HepG2 (cell line): ENCODE data around the gene LAMA1. TPM values are rescaled to one million over a fixed set of nuclear protein-coding genes. Genes with fewer than 3 reads are reported as not detected.

Experiments used
- ATAC-seq: fragments of 200-7000 bp; cut with Tn5 transposase; 3 replicates; pipeline ENCODE4 v1.9.1; 2020; ENCODE audit warnings: mild to moderate bottlenecking, moderate library complexity
- BruUV-seq: library from RNA; stranded (reverse); fragments of 400-500 nt; replicated peaks from 2 replicates; lab custom pipeline; 2021; lab: Mats Ljungman, UMichigan
- CTCF ChIA-PET: fragments of 300-600 bp; formaldehyde crosslinking; extraction: SDS; loops from one replicate; lab custom pipeline; 2021; ENCODE audit warnings: low total read pairs, inconsistent platforms, low intra/inter-chr PET ratio; lab: Yijun Ruan, JAX
- POLR2A ChIA-PET: fragments of 350-600 bp; sonication (Branson Sonifier 250); formaldehyde crosslinking; loops from one replicate; lab custom pipeline; 2020; ENCODE audit warnings: antibody characterized with exemption, inconsistent platforms; lab: Yijun Ruan, JAX
- DNase-seq: peaks from one replicate; pipeline ENCODE4 v3.0.0-alpha.2; 2015; ENCODE audit warnings: low spot score
- FAIRE-seq: peaks from 3 replicates; lab custom pipeline; 2011; peaks lifted over from hg19 to GRCh38; lab: Jason Lieb, UNC
- H2AFZ ChIP-seq: one replicate; pipeline ENCODE4 v1.6.1; 2011; ENCODE audit warnings: low read length, inconsistent platforms
- H3K27ac ChIP-seq: fragments of 300-600 bp; 3 replicates; pipeline ENCODE4 v1.8.0; 2011; ENCODE audit warnings: mixed run types, mild to moderate bottlenecking, mixed read lengths, low read length, inconsistent platforms; ENCODE audit not compliant: insufficient read depth; ENCODE audit errors: extremely low read length
- H3K27me3 ChIP-seq, 2 experiments: fragments of 200-600 bp in 1 of 2; 2 replicates in 1 of 2; 3 replicates in 1 of 2; pipeline versions ENCODE4 v1.6.0 to v1.8.0; 2011; ENCODE audit warnings: low read length in 2 of 2, mild to moderate bottlenecking in 2 of 2, moderate library complexity in 2 of 2, inconsistent platforms in 1 of 2; ENCODE audit not compliant: insufficient read depth in 2 of 2, control insufficient read depth in 1 of 2
- H3K36me3 ChIP-seq, 2 experiments: fragments of 200-600 bp in 1 of 2; replicated peaks in 1 of 2; 2 replicates in 1 of 2; 3 replicates in 1 of 2; pipeline versions ENCODE4 v1.5.1 to v1.8.0; 2011; ENCODE audit warnings: low read length in 2 of 2, inconsistent platforms in 1 of 2; ENCODE audit not compliant: insufficient read depth in 2 of 2, control insufficient read depth in 1 of 2
- H3K4me1 ChIP-seq: 2 replicates; pipeline ENCODE4 v1.5.1; 2012; ENCODE audit warnings: low read length, inconsistent platforms; ENCODE audit not compliant: insufficient read depth
- H3K4me2 ChIP-seq: 2 replicates; pipeline ENCODE4 v1.6.0; 2011; ENCODE audit warnings: low read depth, low read length, inconsistent platforms
- H3K4me3 ChIP-seq, 3 experiments: fragments of 200-600 bp in 1 of 3; sonication (generic), shearing (Covaris generic) in 1 of 3; replicated peaks in 1 of 3; 2 replicates each; pipeline ENCODE4 v1.5.1; 2011 to 2016; ENCODE audit warnings: low read length in 3 of 3, inconsistent platforms in 2 of 3, low read depth in 2 of 3, mild to moderate bottlenecking in 2 of 3, control low read depth in 1 of 3, mixed read lengths in 1 of 3; ENCODE audit not compliant: insufficient read depth in 1 of 3
- H3K79me2 ChIP-seq: one replicate; pipeline ENCODE4 v1.6.1; 2011; ENCODE audit warnings: low read length, inconsistent platforms; ENCODE audit not compliant: insufficient read depth
- H3K9ac ChIP-seq: 2 replicates; pipeline ENCODE4 v1.6.0; 2011; ENCODE audit warnings: mild to moderate bottlenecking, low read depth, low read length, inconsistent platforms; ENCODE audit not compliant: insufficient read depth
- H3K9me3 ChIP-seq: 2 replicates; pipeline ENCODE4 v1.5.1; 2012; ENCODE audit warnings: mild to moderate bottlenecking, low read length
- H4K20me1 ChIP-seq: 2 replicates; pipeline ENCODE4 v1.6.0; 2011; ENCODE audit warnings: inconsistent platforms, mild to moderate bottlenecking, low read length, moderate library complexity; ENCODE audit not compliant: insufficient read depth
- NCOA2 ChIP-seq: sonication (generic); formaldehyde crosslinking; IDR thresholded peaks from 2 replicates; pipeline ENCODE4 v1.8.0; 2022; ENCODE audit warnings: inconsistent platforms
- YEATS2 ChIP-seq: sonication (generic); formaldehyde crosslinking; IDR thresholded peaks from 2 replicates; pipeline ENCODE4 v1.4.0; 2020; ENCODE audit warnings: missing genetic modification reagents, borderline replicate concordance
- ZNF773 ChIP-seq: sonication (generic); formaldehyde crosslinking; IDR thresholded peaks from 2 replicates; pipeline ENCODE4 v1.4.0; 2020; ENCODE audit warnings: missing genetic modification reagents, borderline replicate concordance
- ZNF788 ChIP-seq: sonication (generic); formaldehyde crosslinking; IDR thresholded peaks from 2 replicates; pipeline ENCODE4 v1.5.0; 2020; ENCODE audit warnings: mild to moderate bottlenecking, missing genetic modification reagents, borderline replicate concordance
- WGBS: methylation state at CpG from one replicate; pipeline ENCODE4 v1.1.6; 2017; ENCODE audit warnings: low lambda C conversion rate; 5-methylcytosine and 5-hydroxymethylcytosine counted together
- in situ Hi-C: cut with HindIII; loops from 2 replicates; pipeline ENCODE4 v1.10.0; 2017; ENCODE audit warnings: low pct_unique_long_range_greater_than_20kb; ENCODE audit not compliant: extremely low pct_ligation_motif_present
- intact Hi-C: fragments of 100-400 bp; cut with micrococcal nuclease; formaldehyde crosslinking; loops from one replicate; pipeline ENCODE4 v1.10.0; 2022; ENCODE audit not compliant: unreplicated experiment
- polyA plus RNA-seq, 8 experiments: library from polyadenylated mRNA; depleted of rRNA in 3 of 8; stranded (reverse) in 7 of 8; unstranded in 1 of 8; fragments of >200 nt; fragmentation: Illumina TruSeq in 4 of 8; extraction: Trizol in 4 of 8; gene quantifications; 2 replicates each; pipeline versions ENCODE4 v1.2.1 to v1.2.3, GENCODE V29; 2011 to 2016; ENCODE audit warnings: low read depth in 4 of 8, missing spikeins in 1 of 8, mixed read lengths in 1 of 8; ENCODE audit not compliant: insufficient read depth in 1 of 8
- total RNA-seq, 5 experiments: library from RNA; depleted of rRNA; stranded (reverse); fragments of >200 nt; fragmentation: Illumina TruSeq; extraction: Trizol; gene quantifications; 2 replicates each; pipeline ENCODE4 v1.2.3, GENCODE V29; 2016; ENCODE audit warnings: low read depth in 1 of 5
- TF ChIP-seq, protein P1 (sequence below): sonication (generic); formaldehyde crosslinking; IDR thresholded peaks from 2 replicates; pipeline ENCODE4 v1.4.0; 2020; ENCODE audit warnings: missing genetic modification reagents, borderline replicate concordance
- TF ChIP-seq, protein P2 (sequence below): sonication (generic); formaldehyde crosslinking; IDR thresholded peaks from 2 replicates; pipeline ENCODE4 v1.4.0; 2020; ENCODE audit warnings: missing genetic modification reagents

The LAMA1 gene
- total and polyA plus RNA-seq, 2 of the 13 experiments (the other 11 are each of a cell fraction or from before 2014, with no cell fraction given) = 0.05 to 0.44 TPM

- Histone ChIP-seq H4K20me1 (no peaks in the 10 kb centered on the region), H3K9ac (no peak overlapping the region), H2AFZ (no peak overlapping the region), H3K79me2 (no peaks in the 10 kb centered on the region), H3K36me3 (no peaks in the 10 kb centered on the region), H3K9me3 (no peaks in the 10 kb centered on the region), H3K27me3 (no peaks in the 10 kb centered on the region), H3K27ac (no peak overlapping the region), H3K4me3 (no peak overlapping the region), H3K4me2 (no peak overlapping the region), H3K4me1 (no peaks in the 10 kb centered on the region)
- ATAC-seq = no peak
- ChIA-PET CTCF (no interaction called here), POLR2A (no interaction called here)
- TF ChIP-seq, protein P1, sequence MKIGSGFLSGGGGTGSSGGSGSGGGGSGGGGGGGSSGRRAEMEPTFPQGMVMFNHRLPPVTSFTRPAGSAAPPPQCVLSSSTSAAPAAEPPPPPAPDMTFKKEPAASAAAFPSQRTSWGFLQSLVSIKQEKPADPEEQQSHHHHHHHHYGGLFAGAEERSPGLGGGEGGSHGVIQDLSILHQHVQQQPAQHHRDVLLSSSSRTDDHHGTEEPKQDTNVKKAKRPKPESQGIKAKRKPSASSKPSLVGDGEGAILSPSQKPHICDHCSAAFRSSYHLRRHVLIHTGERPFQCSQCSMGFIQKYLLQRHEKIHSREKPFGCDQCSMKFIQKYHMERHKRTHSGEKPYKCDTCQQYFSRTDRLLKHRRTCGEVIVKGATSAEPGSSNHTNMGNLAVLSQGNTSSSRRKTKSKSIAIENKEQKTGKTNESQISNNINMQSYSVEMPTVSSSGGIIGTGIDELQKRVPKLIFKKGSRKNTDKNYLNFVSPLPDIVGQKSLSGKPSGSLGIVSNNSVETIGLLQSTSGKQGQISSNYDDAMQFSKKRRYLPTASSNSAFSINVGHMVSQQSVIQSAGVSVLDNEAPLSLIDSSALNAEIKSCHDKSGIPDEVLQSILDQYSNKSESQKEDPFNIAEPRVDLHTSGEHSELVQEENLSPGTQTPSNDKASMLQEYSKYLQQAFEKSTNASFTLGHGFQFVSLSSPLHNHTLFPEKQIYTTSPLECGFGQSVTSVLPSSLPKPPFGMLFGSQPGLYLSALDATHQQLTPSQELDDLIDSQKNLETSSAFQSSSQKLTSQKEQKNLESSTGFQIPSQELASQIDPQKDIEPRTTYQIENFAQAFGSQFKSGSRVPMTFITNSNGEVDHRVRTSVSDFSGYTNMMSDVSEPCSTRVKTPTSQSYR = no peak
- no peak for TF ChIP-seq ZNF788 (CRISPR knock-in tag)
- no peak for TF ChIP-seq NCOA2 (CRISPR knock-in tag)
- TF ChIP-seq YEATS2 (CRISPR knock-in tag) = no peak
- TF ChIP-seq, protein P2, sequence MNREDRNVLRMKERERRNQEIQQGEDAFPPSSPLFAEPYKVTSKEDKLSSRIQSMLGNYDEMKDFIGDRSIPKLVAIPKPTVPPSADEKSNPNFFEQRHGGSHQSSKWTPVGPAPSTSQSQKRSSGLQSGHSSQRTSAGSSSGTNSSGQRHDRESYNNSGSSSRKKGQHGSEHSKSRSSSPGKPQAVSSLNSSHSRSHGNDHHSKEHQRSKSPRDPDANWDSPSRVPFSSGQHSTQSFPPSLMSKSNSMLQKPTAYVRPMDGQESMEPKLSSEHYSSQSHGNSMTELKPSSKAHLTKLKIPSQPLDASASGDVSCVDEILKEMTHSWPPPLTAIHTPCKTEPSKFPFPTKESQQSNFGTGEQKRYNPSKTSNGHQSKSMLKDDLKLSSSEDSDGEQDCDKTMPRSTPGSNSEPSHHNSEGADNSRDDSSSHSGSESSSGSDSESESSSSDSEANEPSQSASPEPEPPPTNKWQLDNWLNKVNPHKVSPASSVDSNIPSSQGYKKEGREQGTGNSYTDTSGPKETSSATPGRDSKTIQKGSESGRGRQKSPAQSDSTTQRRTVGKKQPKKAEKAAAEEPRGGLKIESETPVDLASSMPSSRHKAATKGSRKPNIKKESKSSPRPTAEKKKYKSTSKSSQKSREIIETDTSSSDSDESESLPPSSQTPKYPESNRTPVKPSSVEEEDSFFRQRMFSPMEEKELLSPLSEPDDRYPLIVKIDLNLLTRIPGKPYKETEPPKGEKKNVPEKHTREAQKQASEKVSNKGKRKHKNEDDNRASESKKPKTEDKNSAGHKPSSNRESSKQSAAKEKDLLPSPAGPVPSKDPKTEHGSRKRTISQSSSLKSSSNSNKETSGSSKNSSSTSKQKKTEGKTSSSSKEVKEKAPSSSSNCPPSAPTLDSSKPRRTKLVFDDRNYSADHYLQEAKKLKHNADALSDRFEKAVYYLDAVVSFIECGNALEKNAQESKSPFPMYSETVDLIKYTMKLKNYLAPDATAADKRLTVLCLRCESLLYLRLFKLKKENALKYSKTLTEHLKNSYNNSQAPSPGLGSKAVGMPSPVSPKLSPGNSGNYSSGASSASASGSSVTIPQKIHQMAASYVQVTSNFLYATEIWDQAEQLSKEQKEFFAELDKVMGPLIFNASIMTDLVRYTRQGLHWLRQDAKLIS (CRISPR knock-in tag) = no peak
- TF ChIP-seq ZNF773 (CRISPR knock-in tag) = no peak
- intact Hi-C loops (no loop called here), in situ Hi-C loops (no loop called here)
- 54% methylated on average over 5 of the region's 5 CpGs for WGBS
- no TSS peak for BruUV-seq
- no peak for DNase-seq
- FAIRE-seq = no peak
Observed at GRCh38 chr18:7105943-7106342, 11.7 kb downstream of the LAMA1 start.
